ENCODE data around the gene RGS6.

DNA sequence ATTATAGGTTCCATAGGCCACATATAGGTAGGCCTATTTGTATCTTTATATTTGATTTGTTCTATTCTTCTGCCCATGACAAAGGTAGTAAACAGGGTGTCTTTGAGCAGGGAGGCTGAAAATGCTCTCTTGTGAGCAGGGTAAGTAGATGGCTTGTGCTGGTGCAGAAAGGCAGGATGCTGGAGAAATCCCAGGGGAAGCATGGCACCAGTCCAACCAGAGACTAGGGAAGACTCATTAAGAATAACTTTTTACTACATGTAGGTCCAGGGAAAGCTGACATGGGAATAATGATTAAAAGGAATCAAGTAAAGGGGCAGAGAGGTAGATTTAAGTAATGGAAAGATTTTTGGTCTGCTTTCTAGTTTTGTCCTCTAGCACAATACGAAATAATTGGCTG is 245.0 kb downstream of the RGS6 start:
- TF ChIP-seq, protein P1, sequence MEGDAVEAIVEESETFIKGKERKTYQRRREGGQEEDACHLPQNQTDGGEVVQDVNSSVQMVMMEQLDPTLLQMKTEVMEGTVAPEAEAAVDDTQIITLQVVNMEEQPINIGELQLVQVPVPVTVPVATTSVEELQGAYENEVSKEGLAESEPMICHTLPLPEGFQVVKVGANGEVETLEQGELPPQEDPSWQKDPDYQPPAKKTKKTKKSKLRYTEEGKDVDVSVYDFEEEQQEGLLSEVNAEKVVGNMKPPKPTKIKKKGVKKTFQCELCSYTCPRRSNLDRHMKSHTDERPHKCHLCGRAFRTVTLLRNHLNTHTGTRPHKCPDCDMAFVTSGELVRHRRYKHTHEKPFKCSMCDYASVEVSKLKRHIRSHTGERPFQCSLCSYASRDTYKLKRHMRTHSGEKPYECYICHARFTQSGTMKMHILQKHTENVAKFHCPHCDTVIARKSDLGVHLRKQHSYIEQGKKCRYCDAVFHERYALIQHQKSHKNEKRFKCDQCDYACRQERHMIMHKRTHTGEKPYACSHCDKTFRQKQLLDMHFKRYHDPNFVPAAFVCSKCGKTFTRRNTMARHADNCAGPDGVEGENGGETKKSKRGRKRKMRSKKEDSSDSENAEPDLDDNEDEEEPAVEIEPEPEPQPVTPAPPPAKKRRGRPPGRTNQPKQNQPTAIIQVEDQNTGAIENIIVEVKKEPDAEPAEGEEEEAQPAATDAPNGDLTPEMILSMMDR (IDR thresholded peaks at IDR 0.05): no peak
- no peak for TF ChIP-seq POLR2A (IDR thresholded peaks at IDR 0.05)

All from thyroid gland (tissue), 4 donors.